GM19043 (cell line): Measurements from ENCODE around the gene TMEM163.
A peak's percentile ranks its signal among the peaks of the same experiment; 100 is the strongest.

ENCODE experiments used
- ATAC-seq: cut with Tn5 transposase; IDR thresholded peaks from one replicate; pipeline ENCODE4 v1.9.1; 2021; ENCODE audit warnings: low read depth; ENCODE audit not compliant: unreplicated experiment

The TMEM163 gene

DNA sequence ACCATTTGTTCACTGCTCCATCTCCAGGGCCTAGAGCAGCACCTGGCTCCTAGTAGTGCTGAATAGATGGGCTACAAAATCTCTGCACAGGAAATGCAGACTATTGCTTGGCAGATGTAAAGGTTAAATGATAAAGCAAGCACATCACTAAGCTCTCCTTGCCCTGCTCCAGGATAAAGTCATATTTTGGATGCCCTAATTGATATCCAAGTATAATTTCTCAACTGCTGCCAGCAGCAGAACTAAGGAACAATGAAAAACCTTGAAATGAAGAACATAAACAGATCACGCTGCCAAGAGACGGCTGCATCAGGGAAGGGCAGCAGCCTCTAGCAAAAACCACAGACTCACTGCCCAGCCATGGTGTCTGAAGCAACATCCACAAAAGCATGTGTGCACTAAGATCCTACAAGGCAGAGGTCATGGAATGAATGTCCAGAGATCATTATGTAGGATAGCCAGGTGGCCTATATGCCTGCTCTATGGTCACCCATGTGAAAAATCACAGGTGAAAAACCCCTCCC lies 134.7 kb downstream of the TMEM163 start:
- no peak for ATAC-seq

DNA sequence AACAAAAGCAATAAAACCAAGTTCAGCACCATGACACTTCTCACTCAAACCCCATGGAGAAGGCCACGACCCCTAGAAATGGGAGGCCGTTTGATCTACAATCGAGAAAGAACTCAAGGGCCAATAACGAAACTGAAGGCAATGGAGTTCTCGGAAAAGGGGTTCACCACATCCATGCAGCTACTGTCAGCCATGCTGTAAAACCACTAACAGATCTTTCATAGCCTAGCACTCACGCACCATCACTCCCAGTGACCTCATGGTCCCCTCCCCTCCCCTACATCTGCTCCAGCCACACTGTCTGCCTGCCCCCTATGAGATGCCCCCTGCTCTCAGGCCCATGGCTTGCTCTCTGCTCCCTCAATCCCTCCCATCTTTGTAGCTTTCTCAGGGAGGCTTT lies 135.3 kb downstream of the TMEM163 start:
- ATAC-seq, result no peak

DNA sequence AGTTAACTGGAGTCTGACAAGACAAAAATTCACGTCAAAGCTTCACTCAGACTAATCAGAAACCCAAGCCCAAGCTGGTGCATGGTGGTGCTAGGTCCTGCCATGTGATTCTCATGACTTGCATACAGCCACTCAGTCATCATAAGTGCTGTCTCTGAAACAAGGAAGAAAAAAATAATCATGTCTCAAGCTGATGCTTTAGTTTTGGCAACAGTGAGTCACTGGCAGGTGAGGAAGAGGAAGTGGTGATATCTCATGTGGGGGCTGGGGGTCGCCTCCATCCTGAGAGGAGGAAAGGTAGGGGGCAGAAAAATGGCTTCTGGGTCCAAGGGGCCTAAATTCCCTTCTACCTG lies 136.3 kb downstream of the TMEM163 start:
- ATAC-seq, result no peak

DNA sequence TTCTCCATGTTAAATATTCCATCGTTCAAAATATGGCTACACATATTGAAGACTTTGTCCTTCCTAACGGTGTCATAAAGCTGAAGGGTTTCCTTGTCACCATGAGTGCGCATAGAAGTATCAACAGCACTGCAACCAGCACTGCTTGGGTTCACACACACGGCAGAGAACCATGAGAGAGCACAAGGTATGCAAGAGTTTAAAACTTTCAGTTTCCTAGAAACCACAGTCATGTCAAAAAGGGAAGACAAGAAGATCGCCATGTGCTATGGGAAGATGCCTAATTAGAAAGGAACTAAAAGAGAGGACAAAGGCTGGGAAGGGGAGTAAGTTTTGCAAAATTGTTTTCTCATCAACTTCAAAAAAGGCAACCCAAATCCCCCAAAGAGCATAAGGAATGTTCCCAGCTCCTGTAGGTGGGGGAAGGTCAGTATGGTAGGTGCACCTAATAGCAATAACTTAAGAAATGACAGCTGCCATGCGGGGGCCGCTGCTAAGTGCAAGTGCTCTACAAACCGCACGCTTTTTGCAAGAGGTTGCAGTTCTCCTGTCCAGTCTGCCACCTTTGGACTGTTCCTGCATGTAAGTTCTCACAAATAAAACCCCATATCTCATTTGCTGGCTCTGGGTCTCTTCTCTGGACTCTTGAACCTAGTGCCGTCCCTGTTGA lies 136.8 kb downstream of the TMEM163 start:
- peak; percentile 71 for ATAC-seq

DNA sequence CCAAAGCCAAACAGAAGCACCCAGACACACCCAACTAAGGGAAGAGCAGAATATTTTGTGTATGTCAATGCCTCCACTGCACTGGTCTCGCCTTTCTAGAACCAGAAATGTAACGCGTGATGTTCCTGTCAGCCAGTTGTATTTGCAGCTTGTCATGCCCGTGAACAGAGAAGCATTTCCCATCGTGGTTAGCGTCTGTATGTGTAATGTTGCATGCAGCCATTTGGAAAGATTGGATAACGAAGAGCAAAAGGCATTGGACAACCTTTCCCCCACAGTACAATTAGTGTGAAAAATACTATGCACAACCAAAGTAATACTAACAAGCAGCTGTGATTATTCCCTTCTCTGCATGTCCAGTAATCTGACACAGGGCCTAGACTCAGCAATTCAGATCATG lies 140.5 kb downstream of the TMEM163 start:
- ATAC-seq, result no peak

DNA sequence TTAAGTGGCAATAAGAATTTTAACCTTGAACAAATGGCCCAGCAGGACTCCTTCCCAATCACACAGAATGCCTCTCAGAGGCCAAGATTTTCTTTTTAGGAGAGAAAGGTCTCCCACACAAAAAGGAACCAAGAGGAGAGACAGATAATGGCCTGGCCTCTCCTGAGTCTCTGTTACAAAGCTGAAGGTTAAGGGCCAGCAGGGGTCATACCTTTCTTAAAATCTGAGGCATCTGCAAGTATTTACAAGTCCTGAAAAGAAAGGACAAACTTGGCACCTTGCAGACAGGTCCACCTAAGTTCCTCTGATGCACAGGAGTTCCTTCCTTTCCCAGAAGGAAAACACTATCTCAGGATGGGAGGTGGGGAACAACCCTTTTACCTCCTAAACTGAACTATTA lies 142.3 kb downstream of the TMEM163 start:
- ATAC-seq, result no peak

DNA sequence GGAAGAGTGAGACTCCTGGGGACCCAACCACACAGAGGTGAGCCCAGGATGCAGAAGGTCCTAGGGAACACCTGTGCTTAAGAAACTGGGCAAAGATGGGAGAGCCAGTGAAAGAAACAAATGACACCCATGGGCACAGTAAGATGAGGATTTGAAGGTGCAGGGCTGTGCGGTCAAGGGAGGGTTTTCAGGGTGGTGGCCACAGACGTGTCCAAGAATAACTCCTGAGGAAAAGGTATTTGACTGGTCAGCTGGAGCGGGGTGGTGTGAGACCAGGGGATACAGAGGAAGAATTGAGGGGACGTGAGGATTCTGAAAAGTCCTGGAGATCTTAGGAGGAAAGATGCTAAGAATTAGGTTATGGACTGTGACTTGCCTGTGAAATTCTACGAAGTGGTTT lies 142.9 kb downstream of the TMEM163 start:
- no peak for ATAC-seq

DNA sequence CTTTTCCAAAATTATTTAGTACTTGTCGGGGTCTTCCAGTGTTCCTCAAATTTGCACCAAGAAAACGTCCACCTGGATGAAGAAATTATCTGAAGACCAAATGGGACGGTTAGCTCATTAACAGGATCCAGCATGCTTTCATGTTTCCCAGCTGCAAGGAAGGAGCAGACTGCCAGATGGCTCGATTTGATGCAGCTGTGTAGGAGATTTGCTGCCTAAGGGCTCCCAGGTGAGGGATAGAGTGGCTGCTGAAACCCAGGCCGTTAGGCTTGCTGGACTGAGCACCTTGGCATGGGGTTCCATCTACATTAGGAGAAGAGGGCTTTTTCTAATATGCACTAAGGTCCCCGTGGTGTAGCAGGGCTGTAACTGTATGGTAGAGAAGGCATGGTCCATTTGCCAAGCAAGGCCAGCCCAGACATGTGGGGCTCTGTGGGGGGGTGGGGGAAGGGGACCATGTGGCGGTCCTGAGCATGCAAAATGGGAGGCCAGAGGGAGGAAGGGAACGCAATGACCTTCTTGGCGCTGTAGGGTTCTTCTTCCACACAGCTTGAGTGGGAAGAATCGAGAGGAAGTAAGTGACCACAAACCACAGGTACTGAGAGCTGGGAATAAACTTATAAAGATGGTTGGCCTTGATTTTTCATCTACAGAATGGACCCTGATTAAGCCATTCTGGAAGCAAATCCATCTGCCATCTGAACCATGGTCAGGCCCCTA lies 144.0 kb downstream of the TMEM163 start:
- no peak for ATAC-seq

DNA sequence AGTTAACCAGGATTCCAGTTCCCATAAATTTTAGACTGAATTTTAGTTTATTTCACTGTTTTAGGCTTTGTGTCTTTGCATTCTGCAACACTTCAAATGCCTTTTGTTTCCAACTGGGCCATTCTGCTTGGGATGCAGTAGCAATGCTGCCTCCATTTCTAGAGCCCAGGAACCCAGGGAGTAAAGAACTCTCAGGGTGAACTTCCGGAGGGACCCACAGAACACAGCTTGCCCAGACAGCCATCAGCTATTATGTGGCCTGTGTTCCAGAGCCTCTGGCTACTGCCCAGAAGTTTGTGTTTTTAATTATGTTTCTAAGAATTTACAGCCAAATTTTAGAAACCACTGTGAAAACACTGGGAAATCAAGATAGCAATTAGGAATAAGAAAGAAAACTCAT lies 145.1 kb downstream of the TMEM163 start:
- no peak for ATAC-seq

DNA sequence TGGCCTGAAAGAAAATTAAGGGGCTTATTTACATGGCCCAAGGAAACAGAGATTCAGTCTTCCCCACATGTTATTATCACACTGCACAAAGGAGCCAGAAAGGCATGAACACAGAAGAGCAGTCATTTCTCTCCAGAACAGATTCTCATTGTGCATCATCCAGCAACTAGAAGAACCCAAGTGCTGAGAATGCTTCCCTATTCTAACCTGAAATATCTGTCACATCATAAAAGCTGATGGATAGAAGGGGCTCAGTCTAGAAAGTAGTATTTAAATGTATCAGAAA lies 145.8 kb downstream of the TMEM163 start:
- no peak for ATAC-seq

DNA sequence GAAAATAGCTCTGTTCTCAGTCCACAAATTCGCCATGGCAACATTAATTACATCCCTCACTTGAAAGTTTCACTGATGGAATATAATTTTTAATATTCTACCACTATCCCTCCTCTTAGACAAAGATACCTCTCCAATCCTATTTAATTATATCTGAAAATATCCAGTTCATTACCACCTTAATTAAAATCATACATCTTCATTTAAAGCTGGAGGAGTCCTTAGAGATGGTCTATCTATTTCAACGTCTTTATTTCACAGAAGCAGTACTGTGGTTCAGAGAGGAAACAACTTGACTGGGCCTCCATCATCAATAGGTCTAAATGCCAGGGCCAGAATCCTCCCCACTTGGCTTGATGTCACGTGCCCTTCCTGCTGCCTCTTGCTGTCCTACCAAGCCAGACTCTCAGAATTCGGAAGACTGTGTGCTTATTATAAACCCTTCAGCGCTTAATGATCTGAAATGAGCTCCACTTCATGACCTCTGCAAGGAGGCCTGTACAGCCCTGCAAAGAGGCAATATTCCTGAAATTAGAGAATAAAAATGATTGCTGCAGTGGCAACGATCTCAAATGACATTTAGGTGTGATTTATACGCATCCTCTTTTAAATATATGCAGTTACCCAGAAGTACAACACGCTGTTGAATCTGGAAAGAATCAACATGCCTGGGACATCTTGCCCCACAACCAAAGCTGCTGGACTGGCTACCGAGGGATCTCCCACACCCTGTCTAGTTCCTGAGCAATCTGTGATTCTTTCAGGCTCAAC lies 146.3 kb downstream of the TMEM163 start:
- ATAC-seq, result no peak

DNA sequence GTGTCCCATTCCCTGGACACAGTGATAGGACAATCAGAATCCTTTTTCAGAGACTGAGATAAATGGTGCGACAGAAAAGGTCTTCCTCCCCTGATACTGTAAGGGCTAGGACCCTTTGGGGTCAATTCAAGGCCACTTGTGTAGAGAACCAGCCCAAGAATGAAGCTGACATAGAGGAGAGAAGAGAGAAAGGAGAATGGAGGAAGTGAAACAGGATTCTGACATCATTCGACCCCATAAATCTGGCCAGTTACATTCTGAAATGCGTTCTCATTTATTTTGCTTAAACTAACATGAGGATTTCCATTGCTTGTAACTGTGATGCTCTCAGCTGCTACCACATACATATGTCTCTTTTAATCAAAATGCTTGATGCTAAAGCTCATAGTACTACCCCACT lies 148.1 kb downstream of the TMEM163 start:
- ATAC-seq, result no peak

DNA sequence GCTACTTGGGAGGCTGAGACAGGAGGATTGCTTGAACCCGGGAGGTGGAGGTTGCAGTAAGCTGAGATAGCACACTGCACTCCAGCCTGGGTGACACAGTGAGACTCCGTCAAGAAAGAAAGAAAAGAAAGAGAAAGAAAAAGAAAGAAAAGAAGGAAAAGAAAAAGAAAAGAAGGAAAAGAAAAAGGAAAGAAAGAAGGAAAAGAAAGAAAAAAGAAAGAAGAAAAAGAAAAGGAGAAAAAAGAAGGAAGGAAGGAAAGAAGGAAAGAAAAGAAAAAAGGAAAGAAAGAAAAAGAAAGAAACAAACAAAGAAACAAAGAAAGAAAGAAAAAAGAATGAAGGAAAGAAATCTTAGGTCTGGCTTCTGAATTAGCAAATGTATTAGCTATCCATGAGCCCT lies 150.4 kb downstream of the TMEM163 start:
- no peak for ATAC-seq

DNA sequence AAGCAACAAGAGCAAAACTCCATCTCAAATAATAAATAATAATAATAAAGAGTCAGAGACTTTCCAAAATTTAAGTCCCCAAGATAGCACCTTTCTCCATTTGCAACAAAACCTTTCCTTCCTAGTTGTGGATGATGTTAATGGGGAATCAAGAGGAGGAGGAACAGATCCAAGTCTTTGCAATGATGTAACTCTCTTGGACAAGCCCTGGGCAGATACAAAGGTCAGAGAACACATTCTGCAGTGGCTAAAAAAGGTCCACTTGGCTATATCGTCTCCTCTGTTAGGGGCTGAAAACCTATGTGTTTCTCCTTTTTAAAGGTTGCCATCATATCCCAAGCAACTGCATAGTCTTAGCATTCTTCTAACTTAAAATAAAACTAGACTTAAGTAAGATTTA lies 151.1 kb downstream of the TMEM163 start:
- no peak for ATAC-seq

DNA sequence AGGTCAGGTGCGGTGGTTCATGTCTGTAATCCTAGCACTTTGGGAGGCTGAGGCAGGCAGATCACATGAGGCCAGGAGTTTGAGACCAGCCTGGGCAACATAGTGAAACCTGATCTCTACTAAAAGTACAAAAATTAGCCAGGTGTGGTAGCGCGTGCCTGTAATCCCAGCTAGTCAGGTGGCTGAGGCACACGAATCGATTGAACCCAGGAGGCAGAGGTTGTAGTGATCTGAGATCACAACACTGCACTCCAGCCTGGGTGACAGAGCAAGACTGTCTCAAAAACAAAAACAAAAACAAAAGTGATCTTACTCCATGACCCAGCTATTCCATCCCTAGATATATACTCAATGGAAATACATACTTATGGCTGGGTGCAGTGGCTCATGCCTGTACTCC lies 153.8 kb downstream of the TMEM163 start:
- ATAC-seq, result peak; percentile 37

DNA sequence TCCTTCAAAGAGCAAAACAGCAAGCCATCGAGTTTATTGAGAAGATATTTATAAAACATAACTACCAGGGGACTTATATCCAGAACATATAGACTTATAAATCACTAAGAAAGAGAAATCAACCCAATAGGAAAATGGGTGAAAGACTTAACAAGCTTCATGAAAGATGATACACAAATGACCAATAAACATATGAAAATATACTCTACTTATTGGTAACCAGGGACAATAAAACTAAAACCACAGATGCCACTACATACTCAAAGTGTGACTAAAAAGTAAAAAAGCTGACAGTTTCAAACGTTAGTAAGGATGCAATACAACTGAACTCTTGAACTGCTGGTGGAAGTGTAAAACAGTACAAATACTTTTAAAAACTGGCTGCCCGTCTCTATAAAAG lies 154.3 kb downstream of the TMEM163 start:
- ATAC-seq, result peak; percentile 64

DNA sequence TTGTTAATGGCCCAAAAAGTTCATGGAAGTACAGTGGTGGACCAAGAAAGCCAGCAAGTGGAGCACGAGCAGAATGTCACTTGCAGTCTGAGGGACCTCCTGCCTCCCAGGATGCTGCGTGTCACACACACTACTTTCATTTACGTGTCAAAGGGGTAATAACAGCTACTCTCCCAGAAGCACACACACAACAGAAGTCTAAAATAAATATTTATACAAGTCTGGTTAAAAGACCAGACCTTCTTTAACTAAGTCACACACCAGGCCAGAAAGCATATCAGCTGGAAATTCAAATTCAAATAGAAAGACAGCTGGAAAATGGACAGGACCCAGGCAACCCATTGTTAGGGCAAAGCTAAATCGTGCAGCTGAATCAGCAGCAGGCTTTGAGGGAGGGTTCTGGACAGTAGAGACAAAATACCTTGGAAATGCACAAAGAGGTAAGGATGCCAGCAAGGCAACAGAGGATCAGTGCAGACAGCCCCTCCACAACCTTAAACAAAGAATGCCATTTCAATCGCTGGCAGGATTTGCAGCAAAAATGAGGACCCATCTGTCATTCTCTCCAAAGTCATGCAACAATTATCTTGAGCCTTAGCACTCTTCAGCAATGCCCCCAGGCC lies 160.5 kb downstream of the TMEM163 start:
- ATAC-seq, result no peak

DNA sequence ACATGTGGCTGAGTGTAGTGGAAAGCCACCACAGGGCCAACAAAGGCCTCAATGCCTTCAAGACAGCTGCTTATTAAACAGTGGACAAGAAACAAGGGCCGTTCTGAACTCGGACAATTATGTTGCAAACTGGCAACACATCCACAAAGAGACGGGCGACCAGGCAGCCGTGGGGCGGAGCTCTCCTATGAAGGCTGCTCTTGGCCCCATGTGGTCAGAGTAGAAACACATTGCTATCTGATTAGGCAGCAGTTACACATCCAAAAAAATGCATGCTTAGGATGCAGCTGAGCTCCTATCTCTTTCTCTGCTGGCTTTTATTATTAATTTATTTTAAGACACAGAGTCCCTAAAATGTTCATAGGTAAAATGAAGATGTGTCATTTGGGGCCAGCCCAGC lies 163.4 kb downstream of the TMEM163 start:
- no peak for ATAC-seq

DNA sequence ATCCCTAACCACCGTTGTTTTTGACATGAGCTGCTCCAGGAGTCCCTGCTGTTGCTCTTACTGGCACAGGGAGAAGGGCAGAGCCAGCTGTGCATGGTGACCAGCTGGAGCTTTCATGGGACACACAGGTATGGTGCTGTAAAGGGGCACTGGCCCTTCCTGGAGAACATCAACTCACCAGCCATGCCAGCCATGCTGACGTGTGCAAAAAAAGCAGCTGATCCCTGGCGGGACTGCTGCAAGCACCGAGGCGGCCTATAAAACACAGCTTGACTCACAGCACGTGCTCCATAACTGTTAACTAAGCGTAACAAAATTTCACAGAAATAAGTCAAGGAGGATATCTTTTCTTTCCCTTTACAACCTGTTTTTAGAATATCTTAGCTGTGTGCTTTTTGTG lies 165.1 kb downstream of the TMEM163 start:
- ATAC-seq, result no peak

DNA sequence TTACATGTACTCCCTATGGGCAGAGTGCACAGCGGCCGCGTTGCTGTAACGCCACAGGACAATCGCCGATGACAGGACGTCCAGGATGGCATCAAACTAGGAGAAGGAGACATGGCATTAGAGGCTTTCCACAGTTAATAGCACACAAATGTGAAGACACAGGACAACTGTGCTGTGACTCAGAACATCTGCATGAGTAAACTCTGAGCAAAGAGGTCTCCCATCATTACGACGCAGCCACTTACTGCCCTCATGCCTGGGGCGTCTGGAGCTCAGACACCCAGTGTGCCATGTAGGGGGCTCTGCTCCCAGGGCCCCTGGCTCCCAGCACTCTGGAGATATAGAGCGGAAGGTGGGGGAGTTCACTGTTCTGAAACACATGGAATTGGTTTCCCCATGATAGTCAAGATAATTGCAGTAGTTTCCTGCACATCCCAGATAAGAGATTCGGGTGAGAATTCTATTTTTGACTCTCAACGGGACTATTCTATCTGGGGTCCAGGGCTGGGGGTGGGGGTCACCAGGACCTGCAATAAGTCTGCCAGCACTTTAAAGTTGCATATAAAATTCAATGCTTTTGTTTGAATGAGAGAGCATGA lies 168.1 kb downstream of the TMEM163 start:
- ATAC-seq, result no peak

DNA sequence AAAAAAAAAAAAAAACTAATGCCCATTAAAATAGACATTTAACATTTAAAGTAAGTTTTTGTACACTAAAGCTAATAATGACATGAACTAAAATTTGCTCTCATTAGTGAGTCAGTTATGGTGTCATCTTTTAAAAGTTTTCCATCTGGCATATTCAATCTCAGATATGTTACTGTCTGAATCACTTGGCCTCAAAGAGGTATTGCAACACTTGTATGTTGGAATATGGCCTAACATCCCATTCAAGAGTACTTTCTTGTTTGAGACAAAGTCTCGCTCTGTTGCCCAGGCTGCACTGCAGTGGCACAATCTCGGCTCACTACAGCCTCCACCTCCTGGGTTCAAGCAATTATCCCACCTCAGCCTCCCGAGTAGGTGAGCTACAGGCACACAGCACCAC lies 169.7 kb downstream of the TMEM163 start:
- no peak for ATAC-seq
